Colon (tissue), 2 donors: Measurements from ENCODE around the gene BICRA.
"Not testable (repeated sequence)": the region's sequence is repeated elsewhere in the genome, so short reads cannot be mapped to it uniquely, and the experiment has no call there.

Experiments used
- FAIRE-seq: peaks from 2 replicates; lab custom pipeline; 2012; peaks lifted over from hg19 to GRCh38; lab: Jason Lieb, UNC
- donor health status: control.
- donor health status: control.

Gene BICRA

DNA sequence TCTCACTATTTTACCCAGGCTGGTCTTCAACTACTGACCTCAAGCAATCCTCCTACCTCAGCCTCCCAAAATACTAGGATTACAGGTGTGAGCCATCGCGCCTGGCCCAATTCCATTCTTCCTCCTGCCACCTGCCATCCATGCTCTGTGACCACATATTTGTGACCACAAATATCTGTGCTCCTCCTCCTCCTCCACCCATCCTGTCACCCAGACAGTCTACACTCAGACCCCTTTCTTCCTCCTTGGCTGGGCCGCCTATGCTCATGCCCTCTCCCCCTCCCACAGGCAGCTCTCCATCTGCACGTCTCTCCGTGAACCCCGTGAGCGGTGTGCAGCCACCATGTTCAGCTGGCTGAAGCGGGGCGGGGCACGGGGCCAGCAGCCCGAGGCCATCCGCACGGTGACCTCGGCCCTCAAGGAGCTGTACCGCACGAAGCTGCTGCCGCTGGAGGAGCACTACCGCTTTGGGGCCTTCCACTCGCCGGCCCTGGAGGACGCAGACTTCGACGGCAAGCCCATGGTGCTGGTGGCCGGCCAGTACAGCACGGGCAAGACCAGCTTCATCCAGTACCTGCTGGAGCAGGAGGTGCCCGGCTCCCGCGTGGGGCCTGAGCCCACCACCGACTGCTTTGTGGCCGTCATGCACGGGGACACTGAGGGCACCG, 107.5 kb downstream of the BICRA start:
- FAIRE-seq, result no peak

DNA sequence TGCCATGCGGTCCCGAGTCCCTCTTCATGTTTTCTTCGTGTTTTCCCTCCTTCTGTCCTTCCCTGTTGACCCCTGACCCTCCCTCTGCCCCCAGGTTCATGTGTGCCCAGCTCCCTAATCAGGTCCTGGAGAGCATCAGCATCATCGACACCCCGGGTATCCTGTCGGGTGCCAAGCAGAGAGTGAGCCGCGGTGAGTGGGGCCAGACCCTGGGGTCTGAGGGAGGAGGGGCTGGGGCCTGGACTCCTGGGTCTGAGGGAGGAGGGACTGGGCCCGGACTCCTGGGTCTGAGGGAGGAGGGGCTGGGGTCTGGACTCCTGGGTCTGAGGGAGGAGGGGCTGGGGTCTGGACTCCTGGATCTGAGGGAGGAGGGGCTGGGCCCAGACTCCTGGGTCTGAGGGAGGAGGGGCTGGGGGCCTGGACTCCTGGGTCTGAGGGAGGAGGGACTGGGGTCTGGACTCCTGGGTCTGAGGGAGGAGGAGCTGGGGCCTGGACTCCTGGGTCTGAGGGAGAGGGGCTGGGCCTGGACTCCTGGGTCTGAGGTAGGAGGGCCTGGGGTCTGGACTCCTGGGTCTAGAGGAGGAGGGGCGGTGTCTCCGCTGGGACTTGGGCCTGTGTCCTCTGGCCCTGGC, 109.6 kb downstream of the BICRA start:
- not testable (repeated sequence) for FAIRE-seq

DNA sequence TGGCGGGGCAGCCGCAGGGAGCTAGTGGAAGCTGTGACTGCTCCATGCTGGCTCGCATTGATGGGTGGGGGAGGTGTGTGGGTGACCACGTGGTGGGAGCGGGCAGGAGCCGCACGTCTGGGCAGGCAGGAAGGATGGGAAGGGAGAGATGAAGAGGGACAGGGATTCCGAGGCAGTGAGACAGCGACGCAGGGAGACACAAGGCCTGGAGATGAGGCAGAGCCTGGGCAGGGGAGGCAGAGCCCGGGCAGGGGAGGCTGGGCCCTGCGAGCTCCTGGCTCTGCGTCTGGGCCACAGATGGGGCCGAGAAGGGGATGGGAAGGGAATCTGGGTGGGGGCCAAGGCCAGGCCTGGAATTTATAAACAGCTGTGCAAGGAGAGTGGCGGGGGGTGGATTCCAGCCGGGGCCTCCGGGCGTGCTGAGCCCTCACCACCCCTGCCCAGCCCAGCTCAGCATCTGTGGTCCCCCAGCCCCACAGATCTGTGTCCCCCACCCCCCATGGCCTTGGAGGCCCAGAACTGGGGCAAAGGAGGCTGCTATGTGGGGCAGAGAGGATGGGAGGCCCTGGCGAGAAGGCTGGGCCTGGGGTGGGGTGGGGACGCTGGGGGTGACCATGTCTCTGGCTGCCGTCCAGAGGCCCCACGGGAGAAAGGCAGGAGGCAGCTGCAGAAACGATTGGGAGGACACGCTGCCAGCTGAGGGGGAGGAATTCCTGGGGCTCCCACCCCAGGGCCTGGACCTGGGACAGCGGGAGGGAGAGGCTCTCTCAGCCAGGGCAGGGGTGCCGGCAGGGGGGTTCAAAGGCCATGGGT, 110.3 kb downstream of the BICRA start:
- no peak for FAIRE-seq

DNA sequence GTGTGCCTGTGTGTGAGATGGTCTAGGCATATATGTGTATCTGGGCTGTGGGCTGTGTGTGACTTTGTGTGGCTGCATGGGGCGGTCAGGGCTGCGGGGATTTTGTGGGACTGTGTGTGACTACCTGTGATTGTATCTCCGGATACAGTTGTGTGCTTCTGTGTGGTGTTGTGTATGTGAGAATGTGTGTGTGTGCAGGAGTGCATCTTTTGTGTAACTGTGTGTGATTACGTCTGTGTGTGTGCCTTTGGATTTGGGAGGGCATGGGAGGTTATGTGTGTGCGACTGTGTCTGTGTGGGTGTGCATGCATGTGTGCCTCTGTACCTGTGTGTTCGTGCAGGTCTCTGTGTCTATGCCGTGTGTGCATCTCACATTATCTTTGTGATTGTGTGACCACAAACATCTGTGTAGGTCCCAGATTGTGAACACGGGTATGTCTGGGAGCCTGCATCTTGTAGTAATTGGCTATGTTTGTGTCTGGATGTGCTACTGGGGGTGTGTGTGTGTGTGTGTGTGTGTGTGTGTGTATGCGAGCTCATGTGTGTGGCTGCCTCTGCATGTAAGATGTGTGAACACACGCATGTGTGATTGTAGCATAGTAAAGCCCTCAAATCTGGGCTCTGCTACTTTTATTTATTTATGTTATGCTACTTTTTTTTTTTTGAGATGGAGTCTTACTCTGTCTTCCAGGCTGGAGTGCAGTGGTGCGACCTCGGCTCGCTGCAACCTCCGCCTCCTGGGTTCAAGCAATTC, 111.9 kb downstream of the BICRA start:
- no peak for FAIRE-seq

DNA sequence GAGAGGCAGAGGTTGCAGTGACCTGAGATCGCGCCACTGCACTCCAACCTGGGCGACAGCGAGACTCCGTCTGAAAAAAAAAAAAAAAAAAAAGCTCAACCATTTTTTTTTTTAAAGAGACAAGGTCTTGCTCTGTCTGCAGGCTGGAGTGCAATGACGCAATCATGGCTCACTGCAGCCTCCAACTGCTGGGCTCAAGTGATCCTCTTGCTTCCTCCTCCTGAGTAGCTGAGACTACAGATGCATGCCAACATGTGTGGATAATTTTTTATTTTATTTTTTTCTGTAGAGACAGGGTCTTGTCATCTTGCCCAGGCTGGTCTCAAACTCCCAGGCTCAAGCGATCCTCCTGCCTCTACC, 114.6 kb downstream of the BICRA start:
- FAIRE-seq, result no peak

DNA sequence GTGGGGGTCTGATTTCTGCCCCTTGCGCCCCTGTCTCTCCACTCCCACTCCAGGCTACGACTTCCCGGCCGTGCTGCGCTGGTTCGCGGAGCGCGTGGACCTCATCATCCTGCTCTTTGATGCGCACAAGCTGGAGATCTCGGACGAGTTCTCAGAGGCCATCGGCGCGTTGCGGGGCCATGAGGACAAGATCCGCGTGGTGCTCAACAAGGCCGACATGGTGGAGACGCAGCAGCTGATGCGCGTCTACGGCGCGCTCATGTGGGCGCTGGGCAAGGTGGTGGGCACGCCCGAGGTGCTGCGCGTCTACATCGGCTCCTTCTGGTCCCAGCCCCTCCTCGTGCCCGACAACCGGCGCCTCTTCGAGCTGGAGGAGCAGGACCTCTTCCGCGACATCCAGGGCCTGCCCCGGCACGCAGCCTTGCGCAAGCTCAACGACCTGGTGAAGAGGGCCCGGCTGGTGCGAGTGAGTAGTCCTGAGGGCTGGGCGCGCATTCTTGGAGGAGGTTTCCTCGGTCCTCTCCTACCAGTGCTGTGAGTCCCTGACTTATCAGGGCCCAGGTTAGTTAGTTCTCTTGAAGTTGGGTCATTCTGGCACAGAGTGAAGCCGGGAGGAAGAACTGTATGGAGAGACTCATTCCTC, 116.9 kb downstream of the BICRA start:
- no peak for FAIRE-seq

DNA sequence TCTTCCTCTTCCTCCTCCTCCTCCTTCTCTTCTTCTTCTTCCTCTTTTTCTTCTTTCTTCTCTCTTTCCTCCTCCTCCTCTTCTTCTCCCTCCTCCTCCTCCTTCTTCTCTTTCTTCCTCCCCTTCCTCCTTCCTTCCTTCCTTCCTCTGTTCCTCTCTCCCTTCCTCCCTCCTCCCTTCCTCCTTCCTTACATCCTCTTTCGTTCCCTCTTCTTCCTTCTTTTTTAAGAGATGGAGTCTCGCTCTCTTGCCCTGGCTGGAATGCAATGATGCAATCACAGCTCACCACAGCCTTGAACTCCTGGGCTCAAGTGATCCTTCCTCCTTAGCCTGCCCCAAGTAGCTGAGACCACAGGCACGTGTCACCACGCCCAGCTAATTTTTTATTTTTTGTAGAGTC, 117.5 kb downstream of the BICRA start:
- no peak for FAIRE-seq

DNA sequence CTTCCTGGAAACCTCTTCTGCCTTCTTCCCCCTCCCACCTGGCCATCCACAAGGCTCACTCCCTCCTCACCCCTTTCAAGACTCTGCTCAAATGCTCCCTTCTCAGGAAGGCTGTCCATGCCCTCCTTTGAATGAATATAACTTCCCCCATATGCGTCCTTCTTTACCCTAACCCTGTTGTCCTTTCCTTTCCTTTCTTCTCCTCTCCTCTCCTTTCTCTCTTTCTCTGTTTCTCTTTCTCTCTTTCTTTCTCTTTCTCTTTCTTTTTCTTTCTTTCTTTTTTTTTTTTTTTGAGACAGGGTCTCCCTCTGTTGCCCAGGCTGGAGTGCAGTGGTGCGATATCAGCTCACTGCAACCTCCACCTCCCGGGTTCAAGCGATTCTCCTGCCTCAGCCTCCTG, 119.4 kb downstream of the BICRA start:
- not testable (repeated sequence) for FAIRE-seq

DNA sequence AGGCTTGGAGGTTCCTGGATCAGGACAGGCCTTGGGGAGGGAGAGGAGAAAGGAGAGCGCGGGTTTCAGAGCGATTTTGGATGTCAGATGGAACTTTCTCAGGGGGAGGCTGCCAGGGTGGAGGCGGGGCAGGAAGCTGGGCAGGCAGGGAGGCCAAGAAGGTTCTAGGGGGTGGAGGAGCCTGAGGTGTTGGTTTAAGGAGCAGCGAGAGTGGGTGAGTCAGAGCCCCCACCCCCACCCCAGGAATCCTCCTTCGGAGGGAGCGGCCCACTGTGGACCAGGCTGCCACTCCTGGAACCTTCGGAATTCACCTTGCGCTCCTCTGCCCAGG, 120.5 kb downstream of the BICRA start:
- no peak for FAIRE-seq

DNA sequence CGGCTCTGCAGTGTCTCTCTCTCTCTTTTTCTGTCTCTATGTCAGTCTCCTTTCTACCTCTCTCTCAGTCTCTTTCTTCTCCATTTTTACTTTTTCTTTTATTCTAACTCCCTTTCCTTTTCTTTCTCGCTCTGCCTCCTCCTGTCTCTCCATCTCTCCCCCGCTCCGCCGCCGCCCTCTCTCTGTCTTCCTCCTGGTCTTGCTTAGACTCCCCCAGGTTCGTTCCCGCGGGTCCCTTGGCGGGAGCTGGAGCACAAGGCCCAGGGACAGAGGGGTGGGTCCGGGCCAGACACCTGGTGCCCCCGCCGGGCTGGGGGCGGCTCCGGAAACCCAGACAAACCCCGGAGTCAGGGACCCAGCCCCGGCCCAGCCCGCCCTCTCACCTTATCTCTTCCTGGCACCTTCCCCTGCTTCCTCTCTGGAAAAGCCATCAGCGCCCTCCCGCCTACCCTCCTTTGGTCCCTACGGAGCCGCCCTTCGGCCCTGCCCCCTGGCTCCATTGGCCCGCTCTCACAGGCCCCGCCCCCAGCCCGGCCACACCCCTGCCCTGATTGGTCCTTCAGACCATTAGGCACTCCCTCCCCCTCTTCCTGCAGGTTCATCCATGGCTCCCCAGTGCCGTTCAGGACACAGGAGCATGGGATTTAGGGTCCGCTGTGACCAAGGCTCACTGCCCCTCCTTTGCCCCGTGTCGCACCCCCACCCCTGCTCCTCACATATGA, 121.0 kb downstream of the BICRA start:
- no peak for FAIRE-seq

DNA sequence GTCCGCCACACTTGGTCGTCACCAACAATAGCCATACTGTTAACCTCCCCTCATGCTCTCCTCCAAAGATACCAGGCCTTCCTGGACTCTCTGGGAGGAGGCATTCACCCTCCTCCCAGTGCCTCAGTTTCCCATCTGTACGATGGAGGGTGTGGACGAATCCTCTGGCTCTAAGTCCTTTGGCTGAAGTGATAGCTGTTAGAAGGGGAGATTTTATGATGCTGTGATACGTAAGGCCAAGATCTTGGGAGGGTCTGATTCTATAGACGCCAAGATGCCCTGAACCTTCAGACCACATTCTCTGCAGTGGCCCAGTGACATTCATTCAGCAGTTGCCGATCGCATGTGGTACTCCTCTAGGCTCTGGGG, 121.6 kb downstream of the BICRA start:
- no peak for FAIRE-seq

DNA sequence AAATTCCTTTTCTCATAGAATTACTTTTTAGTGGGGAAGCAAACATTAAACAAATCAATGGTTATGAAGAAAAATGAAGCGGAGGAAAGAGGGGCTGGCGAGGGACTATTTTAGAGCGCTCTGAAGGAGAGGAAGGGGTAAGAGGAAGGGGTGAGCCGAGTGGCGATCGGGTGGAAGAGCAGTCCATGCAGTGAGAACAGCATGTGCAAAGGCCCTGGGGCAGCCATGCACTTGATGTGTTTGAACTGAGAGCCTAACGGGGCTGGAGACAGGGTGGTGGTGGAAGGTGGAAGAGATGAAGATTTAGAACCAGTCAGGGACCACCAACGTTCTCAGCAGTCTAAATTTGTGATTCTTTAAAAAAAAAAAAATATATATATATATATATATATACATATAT, 122.0 kb downstream of the BICRA start:
- FAIRE-seq, result no peak

DNA sequence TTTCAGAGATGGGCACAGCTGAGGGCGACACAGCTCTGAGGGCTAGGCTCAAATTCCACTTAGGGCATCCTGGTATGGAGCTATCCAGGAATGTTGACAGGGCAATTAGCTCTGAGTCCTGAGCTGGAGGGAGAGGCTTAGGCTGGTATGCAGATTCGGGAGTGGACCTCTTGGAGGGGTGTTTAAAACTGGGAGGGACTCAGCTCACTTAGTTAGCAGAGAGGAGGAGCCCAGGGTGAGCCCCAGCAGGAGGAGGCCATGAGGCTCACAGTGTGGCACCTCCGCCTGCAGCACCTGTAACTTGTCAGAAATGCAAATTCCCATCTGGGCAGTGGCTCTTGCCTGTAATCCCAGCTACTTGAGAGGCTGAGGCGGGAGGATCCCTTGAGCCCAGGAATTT, 126.2 kb downstream of the BICRA start:
- FAIRE-seq, result no peak

DNA sequence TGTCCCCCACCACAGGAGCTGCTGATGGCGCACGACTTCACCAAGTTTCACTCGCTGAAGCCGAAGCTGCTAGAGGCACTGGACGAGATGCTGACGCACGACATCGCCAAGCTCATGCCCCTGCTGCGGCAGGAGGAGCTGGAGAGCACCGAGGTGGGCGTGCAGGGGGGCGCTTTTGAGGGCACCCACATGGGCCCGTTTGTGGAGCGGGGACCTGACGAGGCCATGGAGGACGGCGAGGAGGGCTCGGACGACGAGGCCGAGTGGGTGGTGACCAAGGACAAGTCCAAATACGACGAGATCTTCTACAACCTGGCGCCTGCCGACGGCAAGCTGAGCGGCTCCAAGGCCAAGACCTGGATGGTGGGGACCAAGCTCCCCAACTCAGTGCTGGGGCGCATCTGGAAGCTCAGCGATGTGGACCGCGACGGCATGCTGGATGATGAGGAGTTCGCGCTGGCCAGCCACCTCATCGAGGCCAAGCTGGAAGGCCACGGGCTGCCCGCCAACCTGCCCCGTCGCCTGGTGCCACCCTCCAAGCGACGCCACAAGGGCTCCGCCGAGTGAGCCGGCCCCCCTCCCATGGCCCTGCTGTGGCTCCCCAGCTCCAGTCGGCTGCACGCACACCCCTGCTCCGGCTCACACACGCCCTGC, 132.1 kb downstream of the BICRA start:
- no peak for FAIRE-seq

DNA sequence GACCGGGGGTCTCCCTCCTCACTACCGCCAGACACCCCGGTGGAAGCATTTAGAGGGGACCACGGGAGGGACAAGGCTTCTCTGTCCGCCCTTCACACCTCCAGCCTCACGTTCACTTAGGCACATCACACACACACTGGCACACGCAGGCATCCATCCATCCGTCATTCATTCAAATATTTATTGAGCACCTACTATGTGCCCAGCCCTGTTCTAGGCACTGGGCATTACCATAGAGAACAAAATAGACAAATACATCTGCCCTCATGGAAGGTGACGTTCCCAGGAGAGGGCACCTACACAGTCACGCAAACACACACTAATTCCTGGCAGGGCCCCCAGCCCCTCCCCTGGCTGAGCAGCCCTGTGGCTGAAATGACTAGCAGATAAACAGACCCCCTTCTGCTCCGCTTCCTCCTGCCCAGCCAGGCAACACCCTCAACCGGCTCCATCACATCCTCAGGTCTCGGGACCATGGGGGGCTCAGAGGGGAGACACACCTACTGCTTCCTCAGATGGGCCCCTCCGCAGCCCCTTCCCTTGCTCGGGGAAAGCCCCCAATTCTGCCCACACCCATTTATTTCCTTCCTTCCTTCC, 132.7 kb downstream of the BICRA start:
- FAIRE-seq, result no peak

DNA sequence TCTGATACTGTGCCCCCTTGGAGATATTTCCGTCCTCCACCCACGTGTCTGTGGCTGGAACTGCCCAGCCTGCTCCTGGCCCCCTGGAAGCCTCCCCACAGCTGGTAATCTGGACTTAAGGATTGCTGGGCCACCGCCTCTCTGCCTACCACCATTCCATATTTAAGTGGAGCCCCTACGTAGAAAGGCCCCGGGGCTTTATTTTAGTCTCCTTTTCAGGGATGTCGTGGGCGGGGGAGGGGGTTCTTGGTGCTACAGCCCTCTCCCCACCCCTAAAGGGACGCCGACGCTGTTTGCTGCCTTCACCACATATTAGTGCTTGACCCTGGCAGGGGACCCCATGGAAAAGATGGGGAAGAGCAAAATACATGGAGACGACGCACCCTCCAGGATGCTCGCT, 133.7 kb downstream of the BICRA start:
- no peak for FAIRE-seq

DNA sequence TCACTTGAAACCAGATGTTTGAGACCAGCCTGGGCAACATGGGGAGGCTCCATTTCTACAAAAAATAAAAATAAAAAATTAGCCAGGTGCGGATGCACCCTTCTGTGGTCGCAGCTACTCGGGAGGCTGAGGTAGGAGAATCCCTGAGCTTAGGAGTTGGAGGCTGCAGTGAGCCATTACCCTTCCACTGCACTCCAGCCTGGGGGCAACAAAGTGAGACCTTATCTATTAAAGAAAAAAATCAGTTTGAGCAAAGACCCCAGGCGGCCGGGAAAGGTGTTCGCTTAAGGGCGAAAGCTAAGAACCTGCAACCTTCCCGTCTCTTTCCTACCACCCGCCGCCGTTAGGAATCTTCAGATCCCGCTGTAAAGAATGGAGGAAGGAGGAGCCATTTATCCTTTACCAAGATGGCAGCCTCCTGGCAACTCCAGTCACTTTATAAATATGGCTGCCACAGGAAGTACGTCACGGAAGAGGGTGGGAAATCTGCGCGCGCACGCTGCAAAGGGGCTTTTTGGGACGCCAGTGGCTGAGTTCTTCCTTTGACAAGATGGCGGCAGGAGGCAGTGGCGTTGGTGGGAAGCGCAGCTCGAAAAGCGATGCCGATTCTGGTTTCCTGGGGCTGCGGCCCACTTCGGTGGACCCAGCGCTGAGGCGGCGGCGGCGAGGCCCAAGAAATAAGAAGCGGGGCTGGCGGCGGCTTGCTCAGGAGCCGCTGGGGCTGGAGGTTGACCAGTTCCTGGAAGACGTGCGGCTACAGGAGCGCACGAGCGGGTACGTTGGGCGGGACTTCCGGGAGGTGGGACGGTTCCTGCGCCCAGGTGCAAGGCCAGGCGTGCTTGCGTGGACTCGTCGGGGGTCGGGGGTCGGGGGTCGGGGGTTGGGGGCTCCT, 136.3 kb downstream of the BICRA start, which contains the start of gene NOP53:
Gene NOP53, plus strand, starts transcription at position 537 of the 892 bp plus-strand sequence. Its CDS starts 14 bp downstream, at position 551.
- no peak for FAIRE-seq

DNA sequence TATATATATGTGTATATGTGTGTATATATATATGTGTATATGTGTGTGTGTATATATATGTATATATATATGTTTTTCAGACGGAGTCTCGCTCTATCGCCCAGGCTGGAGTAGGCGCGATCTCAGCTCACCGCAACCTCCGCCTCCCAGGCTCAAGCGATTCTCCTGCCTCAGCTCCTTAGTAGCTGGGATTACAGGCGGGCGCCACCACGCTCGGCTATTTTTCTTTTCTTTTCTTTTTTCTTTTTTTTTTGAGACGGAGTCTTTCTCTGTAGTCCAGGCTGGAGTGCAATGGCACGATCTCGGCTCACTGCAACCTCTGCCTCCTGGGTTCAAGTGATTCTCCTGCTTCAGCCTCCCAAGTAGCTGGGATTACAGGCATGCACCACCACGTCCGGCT, 137.2 kb downstream of the BICRA start:
- peak; percentile 61 for FAIRE-seq

DNA sequence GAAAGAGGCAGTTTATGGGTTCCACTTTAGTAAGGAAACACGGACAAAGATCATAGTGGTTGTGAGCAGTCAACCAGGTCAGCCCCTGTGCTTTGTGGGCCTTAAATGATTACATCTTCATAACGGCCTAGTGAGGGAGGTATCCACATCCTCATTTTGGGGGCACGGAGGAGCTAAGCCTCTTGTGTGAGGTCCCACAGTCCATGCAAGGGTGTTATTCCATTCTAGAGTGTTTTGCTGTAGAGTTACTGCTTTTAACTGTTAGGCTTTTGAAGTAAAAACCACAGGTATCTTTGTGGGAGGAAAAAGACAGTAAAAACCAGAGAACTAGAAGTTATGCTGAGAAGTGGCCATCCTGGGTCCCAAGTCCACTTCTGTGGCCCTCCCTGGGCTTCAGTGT, 140.4 kb downstream of the BICRA start:
- FAIRE-seq, result no peak

DNA sequence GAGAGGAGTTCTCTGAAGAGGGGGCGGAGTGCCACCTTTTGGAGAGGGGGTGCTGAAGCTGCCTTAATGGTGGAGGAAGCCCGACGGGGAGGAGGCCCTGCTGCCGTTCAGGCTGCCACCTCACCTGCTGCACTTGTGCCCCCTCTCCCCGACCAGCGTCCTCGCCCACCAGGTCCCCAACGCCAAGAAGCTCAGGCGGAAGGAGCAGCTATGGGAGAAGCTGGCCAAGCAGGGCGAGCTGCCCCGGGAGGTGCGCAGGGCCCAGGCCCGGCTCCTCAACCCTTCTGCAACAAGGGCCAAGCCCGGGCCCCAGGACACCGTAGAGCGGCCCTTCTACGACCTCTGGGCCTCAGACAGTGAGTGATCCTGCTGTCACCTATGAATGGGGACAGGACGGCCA, 141.8 kb downstream of the BICRA start:
- no peak for FAIRE-seq
